22Rv1 (cell line): ENCODE data around the gene AMPH.

Experiments
- CTCF ChIP-seq: fragments of 450-650 bp; IDR thresholded peaks from 2 replicates; pipeline ENCODE4 v1.5.1; 2017; ENCODE audit warnings: mild to moderate bottlenecking
- ZFX ChIP-seq: fragments of 450-650 bp; IDR thresholded peaks from 2 replicates; pipeline ENCODE4 v1.6.1; 2017; ENCODE audit warnings: antibody characterized with exemption, borderline replicate concordance

GRCh38 chr7:38554586-38554985, 76.6 kb downstream of the AMPH start:
- TF ChIP-seq CTCF (no peak), ZFX (no peak)
